Amygdala (tissue), 56 donors: Measurements from ENCODE around the gene CTSZ.

Experiments
- DNase-seq, 56 donors: peaks; one replicate each; lab custom pipeline; 2025; lab: John Stamatoyannopoulos, UW

The CTSZ gene

DNA sequence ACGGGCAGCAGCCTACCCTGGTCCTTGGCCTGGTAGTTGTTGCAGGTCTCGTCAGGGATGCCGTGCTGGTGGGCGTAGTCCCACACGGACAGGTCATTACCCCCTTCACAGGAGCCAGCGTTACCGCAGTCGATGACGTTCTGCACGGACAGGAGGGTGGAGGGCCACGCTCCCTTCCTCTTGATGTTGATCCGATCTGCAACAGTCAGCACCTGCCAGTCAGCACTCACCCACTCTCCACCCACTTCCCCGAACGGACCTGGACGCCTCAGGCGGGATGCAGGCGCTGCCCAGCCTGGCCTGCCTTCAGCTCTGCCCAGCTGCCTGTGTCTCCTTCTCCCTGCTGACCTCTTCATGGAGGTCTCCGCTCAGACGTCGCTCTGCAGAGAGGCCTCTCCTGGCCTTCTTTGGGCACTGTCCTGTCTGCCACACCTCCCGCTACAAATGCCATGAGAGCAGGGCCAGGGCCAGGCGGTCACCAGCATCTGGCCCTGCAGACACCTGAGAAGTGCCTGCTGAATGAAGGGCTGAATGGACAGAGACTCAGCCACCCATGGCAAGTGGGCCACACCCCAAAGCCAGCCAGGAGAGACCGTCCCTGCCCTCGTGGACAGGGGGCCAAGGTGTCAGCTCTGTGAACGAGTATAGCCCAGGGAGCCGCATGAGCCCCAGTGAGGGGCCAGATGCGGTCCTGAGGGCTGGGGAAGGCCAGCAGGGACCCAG is 5.4 kb downstream of the CTSZ start:
- no peak for DNase-seq

DNA sequence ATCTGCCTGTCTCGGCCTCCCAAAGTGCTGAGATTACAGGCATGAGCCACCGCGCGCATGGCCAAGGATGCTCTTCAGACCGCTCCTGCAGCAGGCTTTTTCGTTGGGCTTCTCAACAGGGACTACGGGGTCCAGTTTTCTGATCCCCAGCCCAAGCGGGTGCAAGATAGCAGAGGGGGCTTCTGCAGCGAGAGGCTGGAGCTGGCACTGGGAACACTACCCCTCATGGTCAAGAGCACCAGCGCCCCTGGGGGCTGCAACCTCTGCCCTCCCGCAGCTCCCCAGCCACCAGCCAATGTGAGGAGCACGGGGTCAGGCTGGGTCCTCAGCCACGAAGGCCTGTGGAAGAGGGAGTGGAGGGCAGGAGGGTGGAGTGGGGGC is 6.0 kb downstream of the CTSZ start:
- DNase-seq = no peak

DNA sequence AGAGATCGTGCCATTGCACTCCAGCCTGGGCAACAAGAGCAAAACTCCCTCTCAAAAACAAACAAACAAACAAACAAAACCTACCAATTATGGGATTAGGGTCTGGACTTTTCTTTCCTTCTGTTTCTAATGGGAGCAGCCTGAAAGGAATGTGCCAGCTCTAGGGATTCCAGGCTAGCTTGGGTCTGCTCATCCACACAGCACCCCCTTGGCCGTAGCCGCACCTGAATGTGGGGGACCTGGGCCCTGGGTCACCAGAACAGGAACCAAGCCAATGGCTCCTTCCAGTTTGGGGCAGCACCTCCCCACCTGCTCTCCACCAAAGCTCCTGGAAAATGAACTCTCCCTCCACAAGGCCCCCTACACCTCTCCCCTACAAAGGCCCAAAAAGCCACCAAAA is 6.7 kb downstream of the CTSZ start:
- DNase-seq = no peak

DNA sequence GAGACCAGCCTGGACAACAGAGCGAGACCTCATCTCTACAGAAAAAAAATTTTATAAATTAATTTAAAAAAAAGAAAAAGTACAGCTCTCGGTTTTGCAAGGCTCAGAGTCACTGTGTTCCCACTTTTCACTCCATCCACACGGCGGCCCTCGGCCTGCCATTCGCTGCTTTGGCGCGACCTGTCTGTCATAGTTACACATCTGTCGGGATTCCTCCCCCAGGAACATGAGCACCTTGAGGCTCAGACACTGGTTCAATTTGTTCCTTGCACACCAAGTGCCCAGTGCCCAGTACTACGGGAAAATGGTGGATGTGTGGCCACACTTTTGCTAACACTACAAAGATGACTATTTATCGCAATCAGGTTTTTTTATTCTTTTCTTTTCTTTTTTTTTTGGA is 8.4 kb downstream of the CTSZ start:
- DNase-seq = no peak

DNA sequence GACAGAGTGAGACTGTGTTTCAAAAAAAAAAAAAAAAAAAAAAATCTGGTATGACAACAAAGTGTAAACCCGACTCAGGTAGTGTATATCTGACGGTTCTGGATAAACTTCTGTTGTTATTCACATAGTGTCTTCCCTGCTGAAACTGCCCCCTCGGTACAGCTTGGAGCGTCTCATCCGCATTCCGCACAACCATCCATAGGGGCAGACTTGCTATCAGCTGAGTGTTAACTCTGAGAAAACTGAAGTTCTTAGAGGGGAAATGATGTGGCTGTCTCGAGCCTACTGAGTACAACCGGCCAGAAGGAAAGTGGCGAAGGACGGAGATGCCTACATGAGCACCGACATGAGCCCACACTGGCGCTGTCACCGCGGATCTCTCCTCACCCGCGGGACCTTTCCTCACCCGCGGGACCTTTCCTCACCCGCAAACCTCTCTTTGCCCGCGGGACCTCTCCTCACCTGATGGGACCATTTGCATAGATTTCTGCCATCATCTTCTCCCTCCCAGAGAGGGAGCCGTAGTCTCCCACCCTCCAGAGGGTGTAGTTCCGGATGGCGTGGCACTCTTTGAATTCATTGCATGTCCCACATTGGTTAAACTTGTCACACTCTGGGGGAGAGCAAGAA is 9.8 kb downstream of the CTSZ start:
- no peak for DNase-seq

DNA sequence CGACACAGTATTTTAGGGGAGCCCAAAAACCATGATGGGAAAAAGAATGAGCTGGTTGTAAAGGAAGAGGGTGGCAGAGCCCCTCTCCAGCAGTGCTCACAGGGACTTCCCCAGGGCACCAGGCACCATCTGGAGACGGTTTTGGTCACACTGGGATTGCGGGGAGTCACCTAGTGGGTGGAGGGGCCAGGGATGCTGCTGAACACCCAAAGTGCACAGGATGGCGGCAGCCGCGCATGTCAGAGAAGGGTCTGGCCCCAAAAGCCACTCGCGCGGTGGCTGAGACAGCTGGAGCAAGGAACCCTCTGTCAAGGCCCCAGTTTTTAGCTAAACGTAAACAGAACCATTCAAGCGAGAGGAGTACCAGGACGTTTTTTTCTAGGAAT is 10.8 kb downstream of the CTSZ start:
- no peak for DNase-seq

DNA sequence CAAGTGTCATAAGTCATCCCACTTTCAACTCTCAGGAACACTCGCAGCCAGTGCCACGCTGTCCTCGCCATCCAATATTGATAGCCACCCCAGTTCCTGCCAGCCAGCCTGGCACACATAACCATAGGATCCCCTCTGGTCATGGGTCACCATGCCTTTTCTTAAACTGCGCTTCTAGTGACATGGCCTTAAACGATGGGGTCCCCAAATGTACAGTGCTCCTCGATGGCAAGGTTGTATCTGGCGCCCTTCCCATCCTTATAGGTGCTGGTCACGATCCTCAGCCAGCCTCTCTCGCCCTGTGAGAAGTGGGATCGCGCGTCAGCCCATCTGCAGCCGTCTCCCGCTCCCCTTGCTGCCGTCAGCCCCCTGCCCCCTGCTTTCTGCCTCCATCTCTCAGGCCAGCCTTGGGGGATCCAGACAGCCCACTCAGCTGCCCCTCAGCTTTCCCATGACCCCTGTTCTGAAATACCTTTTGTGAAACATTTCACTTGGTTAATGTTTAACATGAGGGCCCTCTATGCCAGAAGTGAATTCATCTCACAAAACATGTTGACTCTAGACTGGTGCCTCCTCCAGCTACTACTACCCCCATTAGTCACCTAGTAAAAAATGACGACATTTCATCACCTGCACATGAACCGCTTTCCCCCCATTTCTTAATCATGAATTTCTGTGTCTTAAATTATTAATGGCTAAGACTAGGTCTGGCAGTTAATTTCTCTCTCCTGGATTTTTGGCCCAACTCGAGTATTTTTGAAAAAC is 11.4 kb downstream of the CTSZ start:
- DNase-seq = no peak

DNA sequence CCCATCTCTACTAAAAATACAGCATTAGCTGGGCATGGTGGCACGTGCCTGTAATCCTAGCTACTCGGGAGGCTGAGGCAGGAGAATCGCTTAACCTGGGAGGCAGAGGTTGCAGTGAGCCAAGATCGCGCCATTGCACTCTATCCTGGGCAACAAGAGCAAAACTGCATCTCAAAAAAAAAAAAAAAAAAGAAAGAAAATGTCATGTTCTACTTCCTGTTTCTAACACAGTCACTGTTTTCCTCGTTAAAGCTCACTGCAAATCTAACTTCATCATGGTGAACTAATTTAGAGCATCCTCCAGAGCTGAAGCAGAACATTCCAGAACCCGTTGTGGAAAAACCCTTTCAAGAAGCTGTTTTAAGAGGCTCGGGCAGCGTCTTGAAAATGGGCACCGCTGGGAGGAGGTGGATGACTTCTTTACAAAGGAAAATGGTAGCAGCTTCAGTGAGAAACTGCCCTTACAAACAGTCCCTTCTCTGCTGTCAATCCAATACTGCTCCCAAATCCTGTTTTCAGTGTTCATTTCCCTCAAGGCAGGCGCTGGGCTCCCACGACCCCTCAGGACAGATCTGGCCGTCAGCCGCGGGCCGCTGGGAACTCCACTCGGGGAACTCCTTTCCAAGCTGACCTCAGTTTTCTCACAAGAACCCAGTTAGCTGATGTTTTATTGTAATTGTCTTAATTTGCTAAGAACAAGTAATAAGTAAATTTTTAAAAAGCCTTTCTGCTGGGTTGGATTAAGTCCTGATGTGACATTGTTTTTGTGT is 12.5 kb downstream of the CTSZ start:
- DNase-seq = no peak

DNA sequence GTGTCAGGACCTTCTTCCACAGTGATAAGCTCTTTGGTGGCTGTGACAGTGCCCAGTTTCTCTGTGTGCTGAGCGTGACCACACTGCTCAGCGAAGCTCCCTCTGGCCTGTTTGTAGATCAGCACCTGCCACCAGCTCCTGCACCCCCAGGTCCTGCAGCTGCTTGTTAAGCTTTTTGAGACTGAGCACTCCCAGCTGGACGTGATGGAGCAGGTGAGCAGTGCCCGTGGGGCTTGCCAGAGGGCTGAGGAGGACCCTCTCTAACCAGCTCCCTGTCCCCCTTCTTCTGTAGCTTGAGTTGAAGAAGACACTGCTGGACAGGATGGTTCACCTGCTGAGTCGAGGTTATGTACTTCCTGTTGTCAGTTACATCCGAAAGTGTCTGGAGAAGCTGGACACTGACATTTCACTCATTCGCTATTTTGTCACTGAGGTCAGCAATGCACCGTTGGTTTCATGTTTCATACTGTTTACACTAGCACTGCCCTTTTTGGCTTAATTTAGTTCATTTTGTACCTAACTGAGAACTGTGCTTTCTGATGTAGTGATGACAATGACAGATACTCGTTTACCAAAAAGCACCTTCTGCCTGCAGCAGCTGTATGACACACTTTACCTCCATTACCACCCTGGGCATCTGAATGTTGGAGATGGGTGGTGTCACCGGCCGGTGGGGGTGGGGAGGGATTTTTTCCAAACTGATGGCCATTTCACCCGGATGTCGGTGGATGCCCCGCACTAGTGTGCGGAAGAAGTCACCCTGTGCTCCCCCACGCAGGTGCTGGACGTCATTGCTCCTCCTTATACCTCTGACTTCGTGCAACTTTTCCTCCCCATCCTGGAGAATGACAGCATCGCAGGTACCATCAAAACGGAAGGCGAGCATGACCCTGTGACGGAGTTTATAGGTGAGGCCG is 13.5 kb downstream of the CTSZ start:
- DNase-seq = no peak

DNA sequence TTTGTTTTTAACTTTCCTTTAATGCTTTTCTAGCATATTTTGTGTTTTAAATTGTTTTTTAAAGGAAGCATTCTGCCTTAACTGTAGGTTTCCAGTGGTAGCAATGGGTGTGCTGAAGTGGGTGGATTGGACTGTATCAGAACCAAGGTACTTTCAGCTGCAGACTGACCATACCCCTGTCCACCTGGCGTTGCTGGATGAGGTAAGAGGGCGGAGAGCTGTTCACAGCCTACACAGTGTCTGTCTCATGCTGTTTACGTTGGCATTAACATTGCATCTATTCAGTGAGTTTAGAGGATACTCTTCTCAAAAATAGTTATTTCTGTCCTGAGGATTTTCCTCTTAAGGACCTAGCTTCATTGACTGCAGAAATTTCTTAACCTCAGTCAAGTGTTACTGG is 14.1 kb downstream of the CTSZ start:
- no peak for DNase-seq

DNA sequence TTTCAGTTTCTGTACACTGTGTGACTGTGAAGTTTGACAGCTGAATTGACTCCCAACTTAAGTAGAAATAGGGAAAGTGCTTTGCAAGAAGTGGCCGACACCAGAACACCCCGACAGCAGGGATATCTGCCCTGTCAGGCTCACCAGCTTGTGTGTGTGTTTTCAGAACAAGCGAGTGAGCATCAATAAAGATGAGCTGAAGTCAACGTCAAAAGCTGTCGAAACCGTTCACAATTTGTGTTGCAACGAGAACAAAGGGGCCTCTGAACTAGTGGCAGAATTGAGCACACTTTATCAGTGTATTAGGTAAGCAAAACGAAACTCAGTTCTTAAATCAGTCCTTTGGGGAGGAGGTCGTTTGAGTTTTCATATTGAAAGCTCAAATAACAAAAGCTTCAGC is 15.3 kb downstream of the CTSZ start:
- DNase-seq = no peak

DNA sequence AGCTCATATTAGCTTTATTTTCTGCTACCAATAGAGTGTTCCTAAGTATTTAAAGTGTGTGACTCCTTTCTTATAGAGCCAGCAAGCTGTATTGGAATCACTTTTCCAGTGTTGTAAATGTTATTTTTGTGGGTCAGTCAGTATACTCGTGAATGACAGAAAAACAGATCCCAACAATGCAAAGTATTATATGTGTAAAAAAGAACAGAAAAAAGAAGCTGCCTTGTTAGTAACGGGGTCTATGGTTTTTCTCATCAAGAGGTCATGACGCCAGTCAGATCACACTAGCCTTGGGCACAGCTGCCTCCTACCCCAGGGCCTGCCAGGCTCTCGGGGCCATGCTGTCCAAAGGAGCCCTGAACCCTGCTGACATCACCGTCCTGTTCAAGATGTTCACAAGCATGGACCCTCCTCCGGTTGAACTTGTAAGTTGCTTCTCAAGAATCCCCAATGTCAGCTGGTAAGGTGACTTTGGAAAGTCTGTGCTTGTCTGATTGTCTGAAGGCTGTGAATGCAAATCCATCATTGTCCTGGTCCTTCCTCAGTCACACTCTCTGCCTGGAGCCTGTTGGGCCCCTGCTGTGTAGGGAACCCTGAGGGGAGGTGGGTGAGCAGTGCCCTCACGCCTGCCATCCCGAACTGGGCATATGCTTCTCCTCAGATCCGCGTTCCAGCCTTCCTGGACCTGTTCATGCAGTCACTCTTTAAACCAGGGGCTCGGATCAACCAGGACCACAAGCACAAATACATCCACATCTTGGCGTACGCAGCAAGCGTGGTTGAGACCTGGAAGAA is 16.2 kb downstream of the CTSZ start:
- DNase-seq = no peak

DNA sequence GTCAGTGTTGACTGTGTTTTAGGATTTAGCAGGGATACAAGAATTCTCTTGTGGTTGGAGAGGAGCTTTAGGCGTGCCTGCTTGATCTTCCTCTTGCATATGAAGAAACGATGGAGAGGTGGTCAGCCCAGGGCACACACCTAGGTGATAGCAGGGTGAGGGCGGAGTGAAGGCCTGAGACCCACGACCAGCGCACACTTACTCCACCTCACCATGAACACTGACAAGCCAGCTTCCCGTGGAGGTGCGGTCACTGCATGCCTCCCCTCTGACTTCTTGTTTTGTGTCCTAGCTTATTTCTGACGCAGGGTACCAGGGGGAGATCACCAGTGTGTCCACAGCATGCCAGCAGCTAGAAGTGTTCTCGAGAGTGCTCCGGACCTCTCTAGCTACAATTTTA is 17.9 kb downstream of the CTSZ start:
- DNase-seq = no peak

DNA sequence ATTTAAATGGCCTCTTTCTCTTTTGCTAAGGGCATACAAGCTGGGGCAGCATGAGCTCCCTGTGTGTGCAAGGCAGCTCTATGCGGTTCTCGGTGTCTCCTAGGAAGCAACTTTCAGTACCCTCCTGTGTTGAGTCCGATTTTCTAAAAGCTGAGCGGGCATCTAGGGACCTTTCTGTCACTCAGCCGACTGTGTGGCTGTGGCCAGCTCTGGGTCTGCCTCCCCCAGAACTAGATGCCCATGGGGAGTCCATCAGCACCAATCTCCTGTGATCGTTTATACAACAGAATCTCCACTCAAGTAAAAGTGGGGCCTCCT is 18.5 kb downstream of the CTSZ start:
- no peak for DNase-seq

DNA sequence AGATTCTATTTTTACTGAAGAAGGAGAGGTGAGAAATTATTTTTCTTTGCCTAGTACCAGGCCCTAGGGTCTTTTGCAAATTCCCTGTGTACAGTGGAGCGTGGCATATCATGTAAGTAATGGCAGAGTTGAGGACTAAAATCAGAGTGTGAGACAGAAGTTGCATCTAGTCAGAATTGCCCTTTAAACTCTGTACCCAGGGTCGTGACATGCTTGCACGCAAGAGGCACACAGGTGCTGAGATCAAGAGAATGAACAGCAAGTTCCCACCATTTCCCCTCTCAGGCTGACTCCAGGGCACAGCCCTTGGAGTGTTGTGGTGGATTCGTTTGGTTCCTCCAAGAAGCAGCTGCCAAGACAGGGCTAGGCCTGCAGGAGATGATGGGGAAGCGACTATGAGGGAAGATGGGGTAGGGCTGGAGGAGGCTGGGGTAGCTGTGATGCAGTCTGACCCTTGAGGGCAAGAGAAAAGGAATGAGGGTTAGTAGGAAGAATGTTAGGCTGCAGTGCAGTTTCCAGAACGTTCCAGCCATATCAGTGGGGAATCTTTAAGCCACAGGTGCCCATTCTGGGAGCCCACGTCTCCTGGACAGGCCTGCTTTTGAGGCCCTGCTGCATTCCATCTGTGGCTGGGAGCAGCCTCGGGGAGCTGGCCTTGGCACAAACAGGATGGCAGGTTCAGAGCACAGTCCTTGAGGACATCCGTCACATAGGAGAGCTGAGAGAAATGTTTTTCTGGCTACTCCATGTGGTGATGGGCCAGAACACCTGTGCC is 19.1 kb downstream of the CTSZ start:
- no peak for DNase-seq

DNA sequence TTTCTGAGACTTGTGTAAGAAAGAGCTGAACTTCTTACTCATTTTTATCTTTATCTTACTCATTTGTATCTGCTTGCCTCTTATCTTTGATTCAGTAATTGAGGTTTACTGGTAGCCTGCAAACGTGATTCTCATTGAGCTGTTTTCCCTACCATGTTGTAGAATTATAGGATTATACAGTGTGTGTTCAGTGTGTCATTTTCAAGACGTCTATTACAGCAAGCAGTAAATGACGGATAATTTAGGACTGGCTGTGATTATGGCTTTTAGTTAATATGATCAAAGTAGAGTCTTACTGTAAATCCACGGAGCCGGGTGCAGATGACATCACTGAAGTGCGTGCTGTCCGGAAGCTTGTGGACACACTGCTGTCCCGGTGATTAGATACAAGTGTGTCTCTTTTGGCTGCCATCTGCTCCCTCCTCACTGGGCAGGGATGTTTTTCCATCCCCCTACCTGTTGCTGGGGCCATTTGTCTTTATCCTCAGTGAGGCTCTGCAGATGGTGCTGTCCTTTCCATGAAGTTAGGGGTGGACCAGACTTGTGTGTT is 20.0 kb downstream of the CTSZ start:
- DNase-seq = no peak

DNA sequence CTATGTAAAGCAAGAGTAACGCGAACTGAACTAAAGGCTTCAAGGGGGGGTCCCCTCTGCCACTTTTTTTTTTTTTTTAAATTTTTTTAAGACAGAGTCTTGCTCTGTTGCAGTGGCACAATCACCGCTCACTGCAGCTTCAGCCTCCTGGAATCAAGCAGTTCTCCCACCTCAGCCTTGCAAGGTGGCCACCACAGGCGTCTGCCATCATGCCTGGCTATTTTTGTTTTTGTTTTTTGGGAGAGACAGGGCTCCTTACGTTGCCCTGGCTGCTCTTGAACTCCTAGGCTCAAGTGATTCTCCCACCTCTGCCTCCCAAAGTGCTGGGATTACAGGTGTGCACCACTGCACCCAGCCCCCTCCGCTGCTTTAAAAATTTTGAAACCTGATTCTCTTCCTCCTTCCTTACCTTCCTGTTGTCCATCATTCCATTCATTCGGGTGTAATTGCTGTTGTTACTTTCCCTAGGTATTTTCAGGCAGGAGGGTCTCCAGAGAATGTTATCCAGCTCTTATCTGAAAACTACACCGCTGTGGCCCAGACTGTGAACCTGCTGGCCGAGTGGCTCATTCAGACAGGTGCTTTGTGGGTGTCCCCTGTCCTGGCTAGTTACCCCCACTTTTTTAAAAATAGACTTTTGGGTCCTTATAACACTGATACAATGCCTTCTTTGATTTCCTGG is 20.6 kb downstream of the CTSZ start:
- no peak for DNase-seq

DNA sequence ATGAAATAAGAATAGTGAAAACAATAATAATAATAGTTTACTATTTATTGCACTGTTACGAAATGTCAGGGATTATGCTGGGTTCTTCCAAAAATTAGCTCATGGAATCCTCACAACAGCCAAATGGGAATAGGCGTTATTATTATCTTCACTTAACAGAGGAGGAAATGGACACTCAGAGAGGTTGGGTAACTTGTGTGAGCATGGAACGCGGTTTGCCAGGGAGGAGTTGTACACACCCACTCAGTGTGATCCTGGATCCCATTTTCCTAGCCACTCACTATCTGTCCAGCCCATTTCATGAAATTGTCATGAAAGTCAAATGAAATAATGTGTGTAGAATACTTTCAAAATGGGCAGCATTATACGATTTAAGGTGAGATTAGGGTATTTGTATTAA is 21.4 kb downstream of the CTSZ start:
- DNase-seq = no peak
